GM19239 (cell line): Measurements from ENCODE around the gene ZNF30.
"Not testable (repeated sequence)": the region's sequence is repeated elsewhere in the genome, so short reads cannot be mapped to it uniquely, and the experiment has no call there.

ENCODE experiments used
- DNase-seq: peaks from one replicate; pipeline ENCODE4 v3.0.0; 2011; ENCODE audit warnings: low spot score; ENCODE audit not compliant: insufficient read length
- FAIRE-seq: peaks from 2 replicates; lab custom pipeline; 2011; peaks lifted over from hg19 to GRCh38; lab: Jason Lieb, UNC

Gene ZNF30

DNA sequence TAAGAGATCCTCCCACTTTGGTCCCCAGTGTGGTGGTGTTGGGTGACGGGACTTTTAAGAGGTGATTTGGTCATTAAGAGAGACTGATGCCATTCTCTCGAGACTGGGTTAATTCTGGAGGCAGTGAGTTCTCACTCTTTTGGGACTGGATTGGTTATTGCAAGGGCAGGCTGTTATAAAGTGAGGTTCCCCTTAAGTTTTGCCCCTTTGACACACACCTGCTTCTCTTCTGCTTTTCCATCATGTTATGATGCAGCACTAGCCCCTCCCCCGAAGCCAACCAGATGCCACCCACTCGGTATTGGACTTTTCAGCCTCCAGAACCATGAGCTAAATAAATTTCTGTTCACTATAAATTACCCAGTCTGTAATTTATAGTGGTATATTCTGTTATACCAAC is 57.1 kb downstream of the ZNF30 start:
- DNase-seq (no peak), FAIRE-seq (no peak)

DNA sequence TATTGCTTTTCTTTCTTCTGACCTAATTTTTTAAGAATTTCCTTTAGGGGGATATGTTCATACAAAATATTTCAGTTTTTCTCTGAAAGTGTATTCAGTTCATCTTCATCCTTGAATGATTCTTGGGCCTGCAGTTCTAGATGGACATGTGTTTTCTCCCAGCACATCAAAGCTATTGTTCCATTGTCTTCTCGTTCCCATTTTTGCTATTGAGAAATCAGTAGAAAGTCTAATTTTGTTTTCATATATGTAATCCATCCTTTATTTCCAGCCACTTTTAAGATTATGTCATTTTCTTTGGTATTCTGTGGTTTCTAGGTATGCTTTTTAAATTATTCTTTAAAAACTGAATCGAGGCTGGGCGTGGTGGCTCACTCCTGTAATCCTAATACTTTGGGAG is 57.6 kb downstream of the ZNF30 start:
- DNase-seq: no peak

DNA sequence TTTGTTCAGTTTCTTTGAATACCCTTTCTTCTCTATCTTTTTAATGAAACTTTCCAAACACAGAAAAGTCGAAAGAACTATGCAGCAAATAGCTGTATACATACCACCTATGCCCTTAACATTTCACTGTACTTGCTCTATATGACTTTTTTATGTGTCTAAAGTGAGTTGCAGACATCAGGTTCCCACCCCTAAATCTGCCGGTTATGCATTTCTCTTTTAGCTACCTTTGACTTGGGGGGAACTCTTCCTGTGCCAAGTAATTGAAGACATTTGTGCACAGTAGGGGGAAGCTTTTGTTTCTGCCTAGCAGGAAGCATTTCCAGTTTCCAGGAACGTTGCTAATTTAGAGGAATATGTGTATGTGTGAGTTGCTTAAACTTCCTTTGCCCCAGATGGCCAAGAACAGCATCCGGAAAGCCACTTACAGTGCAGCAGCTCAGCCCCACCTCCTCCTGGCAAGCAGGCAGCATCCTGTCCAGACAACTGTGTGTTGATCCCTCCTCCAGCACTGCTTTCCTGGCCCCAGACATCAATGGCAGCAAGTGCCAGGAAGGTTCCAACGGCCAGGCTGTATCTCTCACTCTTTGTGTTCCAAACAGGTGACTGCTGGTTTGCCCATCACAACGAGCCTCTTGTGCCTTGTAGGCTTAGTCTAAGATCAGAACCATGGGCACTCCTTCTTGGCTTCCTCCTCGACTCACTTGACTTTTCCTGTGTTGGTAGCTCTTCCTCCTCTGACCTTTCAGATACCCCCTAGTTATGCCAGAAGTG is 58.7 kb downstream of the ZNF30 start:
- DNase-seq (no peak), FAIRE-seq (peak; percentile 31)

More for the DNA sequence above, 57.6 kb downstream of the ZNF30 start:
- no peak for FAIRE-seq

DNA sequence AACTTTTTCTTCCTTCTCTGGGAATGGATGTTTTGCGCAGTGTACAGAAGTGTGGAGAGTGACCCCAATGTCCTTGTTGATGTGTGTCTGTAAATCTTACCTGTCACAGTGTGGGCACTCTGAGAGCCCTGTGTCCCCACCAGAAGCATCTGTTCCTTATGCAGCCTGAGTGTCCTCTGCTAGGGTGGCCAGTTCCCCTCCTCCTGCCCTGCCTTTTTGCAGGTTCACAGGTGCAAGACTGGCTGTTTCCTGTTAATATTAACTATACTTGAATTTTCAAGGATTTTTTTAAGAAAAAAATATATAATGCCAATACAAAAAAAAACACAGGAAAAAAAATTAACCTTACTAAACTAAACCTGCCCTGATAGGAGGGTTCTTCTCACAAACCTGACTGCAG is 61.4 kb downstream of the ZNF30 start:
- no peak for FAIRE-seq
- DNase-seq: no peak

DNA sequence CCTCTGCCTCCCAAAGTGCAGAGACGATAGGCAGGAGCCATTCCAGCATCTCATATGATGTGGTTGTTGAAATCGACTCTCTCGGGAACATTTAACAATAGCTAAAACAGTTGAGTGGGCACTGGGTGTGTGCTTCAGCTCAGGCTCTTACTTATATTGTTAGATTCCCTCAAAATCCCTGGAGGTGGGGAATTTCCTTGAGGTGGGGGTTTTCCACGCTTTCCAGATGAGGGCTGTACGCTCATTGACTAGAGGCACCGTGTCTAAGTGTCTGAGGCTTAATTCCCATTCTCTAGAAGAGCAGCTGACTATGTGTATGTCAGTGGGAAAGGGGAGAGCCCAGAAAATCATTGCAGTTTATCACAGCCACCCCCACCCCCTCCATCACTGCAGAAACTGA is 62.6 kb downstream of the ZNF30 start:
- FAIRE-seq (no peak), DNase-seq (no peak)

DNA sequence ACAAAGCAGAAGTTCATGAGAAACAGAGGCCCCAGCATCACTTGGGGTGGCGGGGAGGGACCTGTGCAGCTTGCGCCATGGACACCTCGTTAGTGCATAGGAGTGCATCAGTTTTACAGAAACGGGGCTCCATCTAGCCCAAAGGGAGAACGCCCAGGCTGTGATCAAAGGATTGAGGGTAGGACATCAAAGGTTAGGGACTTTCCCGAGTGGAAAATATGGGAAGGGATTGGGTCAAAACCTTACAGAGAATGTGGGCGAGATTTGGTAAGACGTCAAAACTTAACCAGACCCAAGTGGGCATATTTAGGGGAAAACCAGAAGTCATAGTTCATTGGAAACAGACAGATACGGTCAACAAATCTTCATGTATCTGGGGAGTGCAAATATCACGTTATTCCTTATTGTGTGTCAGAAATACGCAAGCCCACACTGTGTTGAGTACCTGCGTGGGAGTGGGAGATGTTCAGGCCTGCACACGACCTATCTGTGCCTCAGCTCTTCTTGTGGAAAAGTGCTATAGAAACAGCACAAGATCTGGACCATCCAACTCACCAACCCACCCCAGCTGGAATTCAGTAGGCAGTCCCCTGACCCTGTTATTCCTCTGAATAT is 64.0 kb downstream of the ZNF30 start:
- no peak for FAIRE-seq
- DNase-seq: no peak

DNA sequence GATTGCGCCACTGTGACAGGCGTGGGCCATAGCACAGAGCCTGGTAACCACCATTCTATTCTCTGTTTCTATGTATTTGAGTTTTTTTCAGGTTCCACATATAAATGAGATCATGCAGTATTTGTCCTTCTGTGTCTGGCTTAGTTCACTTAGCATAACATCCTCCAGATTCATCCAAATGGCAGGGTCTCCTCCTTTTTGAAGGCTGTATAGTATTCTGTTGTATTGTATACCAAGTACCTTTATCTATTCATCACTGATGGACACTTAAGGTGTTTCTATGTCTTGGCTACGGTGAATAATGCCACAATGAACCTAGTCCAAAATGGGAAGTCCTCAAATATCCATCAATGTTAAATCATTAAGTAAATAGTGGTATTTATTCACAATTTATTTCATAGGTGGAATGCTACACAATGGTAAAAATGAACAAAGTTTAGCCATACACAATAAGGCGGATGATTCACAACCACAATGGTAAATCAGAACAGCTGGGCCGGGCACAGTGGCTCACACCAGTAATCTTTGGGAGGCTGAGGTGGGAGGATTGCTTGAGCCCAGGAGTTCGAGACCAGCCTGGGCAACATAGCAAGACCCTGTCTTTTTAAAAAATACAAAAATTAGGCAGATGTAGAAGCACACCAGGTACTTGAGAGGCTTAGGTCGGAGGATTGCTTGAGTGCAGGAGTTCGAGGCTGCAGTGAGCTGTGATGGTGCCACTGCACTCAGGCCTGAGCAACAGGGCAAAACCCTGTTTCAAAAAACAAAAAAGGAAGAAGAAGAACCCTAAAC is 65.0 kb downstream of the ZNF30 start:
- DNase-seq (no peak), FAIRE-seq (no peak)

DNA sequence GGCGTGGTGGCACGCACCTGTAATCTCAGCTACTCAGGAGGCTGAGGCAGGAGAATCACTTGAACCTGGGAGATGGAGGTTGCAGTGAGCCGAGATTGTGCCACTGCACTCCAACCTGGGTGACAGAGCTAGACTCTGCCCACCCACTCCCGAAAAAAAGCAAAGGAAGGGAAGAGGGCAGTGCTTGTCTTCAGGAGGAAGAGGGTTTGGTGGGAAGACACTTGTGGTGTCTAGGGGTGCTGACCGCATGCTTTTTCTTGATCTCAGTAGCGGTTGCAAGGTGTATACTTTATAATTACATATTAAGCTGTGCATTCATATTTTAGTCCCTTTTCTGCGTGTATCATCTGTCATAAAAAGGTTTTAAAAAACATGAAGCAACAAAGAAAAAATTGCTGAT is 65.9 kb downstream of the ZNF30 start:
- not testable (repeated sequence) for DNase-seq, FAIRE-seq

DNA sequence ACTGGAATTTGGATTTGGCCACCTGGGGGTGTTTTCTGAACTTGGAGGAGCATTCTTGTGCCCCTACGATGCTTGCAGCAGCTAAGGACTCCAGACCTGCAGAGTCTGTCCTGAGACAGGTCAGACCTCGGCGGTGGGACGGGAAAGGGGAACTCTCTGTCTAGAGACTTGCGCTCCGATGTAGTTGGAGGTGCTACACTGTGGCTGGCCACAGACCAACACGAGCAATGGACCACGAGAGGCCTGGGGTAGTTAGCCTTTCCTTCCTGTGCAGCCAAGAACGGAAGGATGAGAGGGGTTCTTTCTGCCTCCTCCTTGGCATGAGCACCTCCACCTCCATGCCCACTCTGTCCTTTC is 67.6 kb downstream of the ZNF30 start:
- no peak for DNase-seq
- no peak for FAIRE-seq
